ENCODE results near the gene TRPC6. TPM values are rescaled to one million over a fixed set of nuclear protein-coding genes. Genes with fewer than 3 reads are reported as not detected.

Gene TRPC6
- total RNA-seq, 1 donor from 2014 or later = 0.51 TPM

- Mint-ChIP-seq H3K4me1 (ENCODE audit: unreplicated experiment) (peaks cover 7% of the 10 kb centered on the region), H3K4me3 (ENCODE audit: unreplicated experiment) (peak overlapping the region; percentile 88), H3K27me3 (ENCODE audit: unreplicated experiment) (peaks cover 13% of the 10 kb centered on the region), H3K27ac (ENCODE audit: unreplicated experiment) (no peak overlapping the region), H3K36me3 (ENCODE audit: low read depth, unreplicated experiment) (no peaks in the 10 kb centered on the region), H3K9me3 (ENCODE audit: unreplicated experiment) (no peaks in the 10 kb centered on the region)
- DNase-seq (ENCODE audit: low spot score) = no peak
- TF ChIP-seq CTCF (IDR thresholded peaks at IDR 0.05; ENCODE audit: unreplicated experiment) = no peak
These were observed 1.4 kb downstream of the TRPC6 start for GRCh38 chr11:101582236-101582988.

DNA sequence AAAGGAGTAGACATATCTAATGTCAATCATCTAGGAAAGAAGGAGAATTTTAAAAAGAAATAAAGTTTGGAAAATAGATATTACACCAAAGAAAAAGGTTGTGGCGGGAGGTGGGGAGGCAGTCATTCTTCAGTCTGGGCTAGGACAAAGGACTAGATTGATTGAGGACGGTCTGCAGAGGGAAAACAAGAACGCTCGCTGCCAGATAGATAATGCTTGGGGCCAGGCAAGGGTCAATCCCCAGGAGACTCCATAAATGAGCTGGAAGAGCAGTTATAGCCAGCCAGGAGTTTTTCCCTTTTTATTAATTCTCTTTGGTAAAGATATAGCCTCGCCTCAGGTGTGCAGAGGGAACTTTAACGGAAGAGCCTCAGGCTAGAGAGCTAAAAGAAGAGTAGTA, 6.3 kb downstream of the TRPC6 start:
- Mint-ChIP-seq H3K27ac (ENCODE audit: unreplicated experiment) (no peak overlapping the region), H3K27me3 (ENCODE audit: unreplicated experiment) (peaks cover 2% of the 10 kb centered on the region), H3K9me3 (ENCODE audit: unreplicated experiment) (no peaks in the 10 kb centered on the region), H3K36me3 (ENCODE audit: low read depth, unreplicated experiment) (no peaks in the 10 kb centered on the region), H3K4me3 (ENCODE audit: unreplicated experiment) (no peak overlapping the region), H3K4me1 (ENCODE audit: unreplicated experiment) (peaks cover 2% of the 10 kb centered on the region)
- no peak for TF ChIP-seq CTCF (IDR thresholded peaks at IDR 0.05; ENCODE audit: unreplicated experiment)
- DNase-seq (ENCODE audit: low spot score) = no peak

DNA sequence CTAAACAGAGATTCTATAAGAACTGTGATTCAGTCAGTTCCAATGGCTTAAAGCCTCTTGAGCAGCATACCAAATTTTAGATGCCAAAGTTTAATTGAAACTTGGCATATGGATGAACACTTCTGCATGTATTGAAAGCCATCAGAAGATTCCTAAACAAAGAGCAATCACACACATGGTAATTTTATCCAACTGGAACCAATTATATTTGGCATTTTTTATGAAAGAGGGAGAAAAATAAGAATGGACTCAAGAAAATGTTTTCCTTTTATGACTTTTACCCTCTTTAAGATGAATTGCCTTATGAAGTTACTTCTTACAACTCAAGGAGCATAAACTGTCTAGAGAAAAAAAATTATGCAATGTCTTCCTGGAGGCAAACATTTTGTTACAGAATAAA, 7.4 kb downstream of the TRPC6 start:
- TF ChIP-seq CTCF (IDR thresholded peaks at IDR 0.05; ENCODE audit: unreplicated experiment) = no peak
- H3K36me3 Mint-ChIP-seq (ENCODE audit: low read depth, unreplicated experiment) = no peaks in the 10 kb centered on the region
- H3K4me1 Mint-ChIP-seq (ENCODE audit: unreplicated experiment) = no peaks in the 10 kb centered on the region
- no peak overlapping the region for H3K4me3 Mint-ChIP-seq (ENCODE audit: unreplicated experiment)
- H3K27ac Mint-ChIP-seq (ENCODE audit: unreplicated experiment) = no peak overlapping the region
- peaks cover under 1% of the 10 kb centered on the region for H3K27me3 Mint-ChIP-seq (ENCODE audit: unreplicated experiment)
- no peaks in the 10 kb centered on the region for H3K9me3 Mint-ChIP-seq (ENCODE audit: unreplicated experiment)
- DNase-seq (ENCODE audit: low spot score) = no peak

DNA sequence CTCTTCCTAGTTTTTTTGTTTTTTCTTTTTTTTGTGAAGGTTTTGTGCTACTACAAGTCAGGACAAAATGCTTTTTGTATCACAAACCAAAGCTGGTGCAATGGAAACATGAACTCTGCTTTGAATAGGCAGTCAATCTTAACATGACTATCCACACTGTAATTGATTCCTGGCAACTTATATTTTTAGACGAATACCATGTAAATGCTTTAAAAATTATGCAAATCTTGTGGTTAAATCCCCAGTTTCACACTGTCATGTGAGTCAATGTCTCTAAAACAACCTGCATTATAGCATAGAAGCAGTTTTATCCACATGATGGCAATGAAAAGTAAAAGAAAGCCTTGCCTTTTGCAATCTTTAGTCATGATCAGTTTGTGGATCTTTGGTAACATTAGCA, 8.9 kb downstream of the TRPC6 start:
- TF ChIP-seq CTCF (IDR thresholded peaks at IDR 0.05; ENCODE audit: unreplicated experiment) = no peak
- Mint-ChIP-seq H3K27ac (ENCODE audit: unreplicated experiment) (no peak overlapping the region), H3K4me3 (ENCODE audit: unreplicated experiment) (no peak overlapping the region), H3K9me3 (ENCODE audit: unreplicated experiment) (no peaks in the 10 kb centered on the region), H3K27me3 (ENCODE audit: unreplicated experiment) (peaks cover 2% of the 10 kb centered on the region), H3K4me1 (ENCODE audit: unreplicated experiment) (no peaks in the 10 kb centered on the region), H3K36me3 (ENCODE audit: low read depth, unreplicated experiment) (no peaks in the 10 kb centered on the region)
- no peak for DNase-seq (ENCODE audit: low spot score)

DNA sequence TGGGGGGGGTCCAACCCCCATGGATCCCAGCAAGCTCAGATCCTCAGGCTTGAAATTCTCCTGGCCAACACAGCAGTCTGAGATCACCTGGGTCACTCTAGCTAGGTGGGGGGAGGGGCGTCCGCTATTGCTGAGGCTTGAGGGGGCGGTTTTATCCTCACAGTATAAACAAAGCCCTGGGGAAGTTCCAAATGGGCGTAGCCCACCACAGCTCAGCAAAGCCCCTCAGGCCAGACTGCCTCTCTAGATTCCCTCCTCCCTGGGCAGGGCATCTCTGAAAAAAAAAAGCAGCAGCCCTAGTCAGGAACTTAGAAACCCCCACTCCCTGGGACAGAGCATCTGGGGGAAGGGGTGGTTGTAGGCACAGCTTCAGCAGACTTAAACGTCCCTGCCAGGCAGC, 16.7 kb downstream of the TRPC6 start:
- no peak for DNase-seq (ENCODE audit: low spot score)
- Mint-ChIP-seq H3K36me3 (ENCODE audit: low read depth, unreplicated experiment) (no peaks in the 10 kb centered on the region), H3K4me3 (ENCODE audit: unreplicated experiment) (no peak overlapping the region), H3K9me3 (ENCODE audit: unreplicated experiment) (no peaks in the 10 kb centered on the region), H3K4me1 (ENCODE audit: unreplicated experiment) (no peaks in the 10 kb centered on the region), H3K27me3 (ENCODE audit: unreplicated experiment) (peaks cover 2% of the 10 kb centered on the region), H3K27ac (ENCODE audit: unreplicated experiment) (no peak overlapping the region)
- no peak for TF ChIP-seq CTCF (IDR thresholded peaks at IDR 0.05; ENCODE audit: unreplicated experiment)
